GM12801 (cell line): Measurements from ENCODE around the gene RTN4RL1.

Source experiments
- TF ChIP-seq, protein P1 (sequence below): IDR thresholded peaks from one replicate; pipeline ENCODE4 v1.5.1; 2011; ENCODE audit warnings: control low read depth; ENCODE audit not compliant: insufficient read length; ENCODE audit errors: extremely low read depth

RTN4RL1 gene

DNA sequence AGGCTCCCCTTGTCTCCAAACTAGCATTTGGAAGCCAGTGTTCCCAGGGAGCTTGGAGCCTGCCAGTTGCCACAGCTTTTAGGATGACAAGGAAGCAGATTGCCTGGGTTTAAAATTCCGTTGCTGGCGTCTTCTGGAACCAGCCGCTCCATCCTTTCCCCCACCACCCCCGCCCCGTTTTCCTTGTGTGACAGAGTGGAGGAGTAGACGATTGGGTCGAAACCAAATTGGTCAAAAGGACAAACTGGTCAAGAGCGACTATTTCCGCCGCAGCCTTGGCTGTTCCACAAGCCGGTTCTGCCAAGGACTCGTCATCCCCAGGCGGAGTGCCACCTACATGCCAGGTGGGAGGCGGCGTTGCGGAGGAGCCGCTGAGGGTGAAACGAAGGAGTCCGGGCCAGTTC is 104.2 kb downstream of the RTN4RL1 start:
- TF ChIP-seq, protein P1, sequence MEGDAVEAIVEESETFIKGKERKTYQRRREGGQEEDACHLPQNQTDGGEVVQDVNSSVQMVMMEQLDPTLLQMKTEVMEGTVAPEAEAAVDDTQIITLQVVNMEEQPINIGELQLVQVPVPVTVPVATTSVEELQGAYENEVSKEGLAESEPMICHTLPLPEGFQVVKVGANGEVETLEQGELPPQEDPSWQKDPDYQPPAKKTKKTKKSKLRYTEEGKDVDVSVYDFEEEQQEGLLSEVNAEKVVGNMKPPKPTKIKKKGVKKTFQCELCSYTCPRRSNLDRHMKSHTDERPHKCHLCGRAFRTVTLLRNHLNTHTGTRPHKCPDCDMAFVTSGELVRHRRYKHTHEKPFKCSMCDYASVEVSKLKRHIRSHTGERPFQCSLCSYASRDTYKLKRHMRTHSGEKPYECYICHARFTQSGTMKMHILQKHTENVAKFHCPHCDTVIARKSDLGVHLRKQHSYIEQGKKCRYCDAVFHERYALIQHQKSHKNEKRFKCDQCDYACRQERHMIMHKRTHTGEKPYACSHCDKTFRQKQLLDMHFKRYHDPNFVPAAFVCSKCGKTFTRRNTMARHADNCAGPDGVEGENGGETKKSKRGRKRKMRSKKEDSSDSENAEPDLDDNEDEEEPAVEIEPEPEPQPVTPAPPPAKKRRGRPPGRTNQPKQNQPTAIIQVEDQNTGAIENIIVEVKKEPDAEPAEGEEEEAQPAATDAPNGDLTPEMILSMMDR, result no peak

DNA sequence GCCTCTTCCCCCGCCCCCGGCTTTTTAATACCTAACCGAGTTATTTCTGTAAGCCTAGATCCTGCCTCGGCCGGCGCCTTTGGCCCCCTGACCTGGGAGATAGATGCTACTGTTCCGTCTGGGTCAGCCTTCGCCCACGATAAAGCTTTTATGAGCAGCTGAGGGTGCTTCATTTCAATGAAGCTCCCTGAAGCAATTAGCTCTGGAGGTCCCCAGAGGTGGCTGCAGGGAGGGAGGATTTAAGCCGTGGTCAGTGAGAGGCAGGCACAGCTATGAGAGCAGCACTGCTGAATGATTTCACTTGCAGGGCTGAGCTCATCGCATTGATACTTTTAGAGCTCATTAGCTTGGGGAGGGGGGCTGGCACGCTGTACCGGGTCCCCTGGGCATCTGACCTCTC is 105.9 kb downstream of the RTN4RL1 start:
- TF ChIP-seq, protein P1, result no peak

DNA sequence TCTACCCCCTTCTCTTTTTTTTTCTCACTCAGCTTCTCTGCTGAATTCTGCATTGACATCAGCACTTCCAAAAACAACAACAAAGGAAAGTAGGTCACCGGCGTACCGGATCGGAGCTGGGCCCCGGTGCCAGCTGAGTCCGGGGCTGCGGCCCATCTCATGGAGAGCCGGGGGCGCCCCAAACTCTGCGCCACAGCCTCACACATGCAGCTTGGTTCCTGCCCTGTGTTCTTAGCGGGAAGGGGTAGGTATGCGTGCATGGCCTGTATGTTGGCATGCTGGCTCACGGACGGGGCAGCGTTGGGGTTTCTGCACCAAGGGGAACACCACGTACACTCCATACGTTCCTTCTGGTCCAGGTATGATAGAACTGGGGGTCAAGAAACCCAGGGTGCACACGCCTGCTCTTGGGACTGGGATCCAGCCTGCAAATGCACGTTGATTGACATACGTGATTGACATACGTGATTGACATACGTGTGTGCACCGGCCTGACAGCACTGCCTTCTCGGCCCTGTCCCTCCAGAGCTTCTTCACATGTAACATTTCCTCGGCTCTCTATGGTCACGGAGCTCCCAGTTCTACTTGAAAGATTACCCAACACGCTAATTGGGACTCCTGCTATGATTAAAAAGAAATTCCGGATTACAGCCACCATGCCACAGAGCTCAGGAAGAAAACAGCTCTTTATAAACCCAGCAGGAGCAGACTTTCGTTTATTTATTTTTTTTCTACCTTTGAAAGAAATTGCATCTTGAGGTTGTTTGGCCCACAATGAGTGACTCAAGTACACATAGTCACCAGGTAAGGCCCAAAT is 106.6 kb downstream of the RTN4RL1 start:
- TF ChIP-seq, protein P1, result no peak

DNA sequence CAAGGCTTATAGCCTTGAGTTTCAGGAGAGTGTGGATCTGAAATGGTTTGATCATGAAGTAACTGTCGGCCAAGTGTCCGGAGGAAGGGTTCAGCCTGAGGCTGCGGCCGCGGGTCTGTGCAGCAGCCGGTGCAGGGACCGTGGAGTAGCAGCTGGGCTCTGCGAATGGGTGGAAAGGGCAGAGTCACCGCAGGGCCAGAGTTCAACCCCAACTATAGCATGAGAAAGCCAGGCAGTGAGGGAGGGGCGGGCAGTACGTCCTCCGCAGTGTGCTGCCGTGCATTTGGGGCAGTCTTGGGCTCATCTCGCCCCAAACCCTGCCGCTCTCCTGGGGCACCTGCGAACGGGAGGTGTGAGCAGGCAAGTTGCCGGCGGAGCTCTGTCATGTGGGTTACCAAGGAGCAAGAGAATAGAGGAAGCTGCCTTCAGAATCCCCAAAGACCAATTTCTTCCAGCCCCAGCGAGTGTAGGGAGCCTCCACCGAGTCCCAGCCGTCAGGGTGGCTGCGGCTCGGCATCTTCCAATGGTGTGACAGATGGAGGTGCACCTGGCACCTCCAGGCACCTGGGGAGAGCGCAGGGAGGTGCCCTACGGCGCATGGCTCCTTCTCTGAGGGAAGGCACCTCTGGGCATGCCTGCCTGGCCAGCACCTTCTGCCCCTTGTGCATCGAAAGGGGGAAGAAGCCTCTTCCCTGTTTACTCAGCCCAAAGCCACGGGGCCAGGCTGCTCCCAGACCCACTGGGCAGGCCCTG is 108.0 kb downstream of the RTN4RL1 start:
- TF ChIP-seq, protein P1, result no peak

DNA sequence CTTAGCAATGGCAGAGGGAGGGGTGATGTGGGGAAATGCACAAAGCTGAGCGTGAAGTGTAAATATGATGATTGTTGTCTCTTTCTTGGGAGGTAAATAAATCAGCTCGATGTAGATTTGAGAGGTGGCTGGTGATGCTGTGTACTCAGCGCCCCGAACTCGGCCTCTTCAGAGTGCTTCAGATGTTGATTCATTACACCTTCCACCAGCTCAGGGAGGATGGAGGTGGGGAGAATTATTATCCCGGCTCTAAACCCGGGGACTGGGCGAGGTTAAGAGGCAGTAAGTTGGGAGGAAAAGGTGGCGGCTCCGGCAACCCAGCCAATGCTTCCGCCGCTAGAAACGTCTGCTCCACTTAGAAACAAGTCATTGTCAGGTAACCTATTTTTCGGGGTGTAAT is 108.8 kb downstream of the RTN4RL1 start:
- TF ChIP-seq, protein P1, result no peak

DNA sequence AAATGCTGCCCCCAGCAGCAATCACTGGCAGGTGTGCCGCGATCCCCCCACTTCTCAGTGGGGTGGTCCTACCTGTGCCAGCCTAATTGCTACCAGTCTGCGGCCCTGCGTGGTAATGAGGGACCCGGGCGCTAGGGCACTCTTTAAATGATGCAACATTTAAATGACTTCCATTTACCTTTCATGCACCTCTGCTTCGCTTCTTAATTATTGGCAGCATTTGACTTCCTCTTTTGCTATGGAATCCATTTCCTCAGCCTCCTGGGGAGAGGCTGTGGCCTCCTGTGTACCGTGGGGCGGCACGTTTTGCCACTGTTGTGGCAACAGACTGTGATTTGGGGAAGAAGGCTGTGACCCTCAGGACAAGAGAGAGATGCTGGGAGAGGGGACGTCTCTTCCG is 109.2 kb downstream of the RTN4RL1 start:
- TF ChIP-seq, protein P1, result no peak

DNA sequence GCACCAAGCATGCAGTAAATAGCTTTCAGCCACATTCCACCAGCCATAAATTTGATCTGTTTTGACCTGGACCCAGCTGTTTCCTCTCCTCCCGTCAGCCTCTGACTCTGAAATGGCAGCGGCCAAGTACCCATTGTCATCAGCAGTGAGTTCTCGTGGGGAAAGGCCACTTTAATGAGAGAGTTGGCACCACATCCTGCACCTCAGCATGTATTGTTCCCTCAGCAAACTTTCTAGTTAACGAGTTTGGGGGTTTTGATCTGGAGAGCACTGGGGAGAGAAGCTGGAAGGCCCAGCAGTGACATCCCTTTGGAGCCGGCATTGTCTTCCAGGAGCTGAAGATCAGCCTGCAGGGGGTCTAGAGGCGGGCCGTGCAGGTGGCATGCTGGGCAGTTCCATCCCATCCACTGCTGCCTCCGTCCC is 110.5 kb downstream of the RTN4RL1 start:
- TF ChIP-seq, protein P1, result no peak
